Ascending aorta (tissue), 2 donors: ENCODE measurements around the gene DNAJC17. TPM values are rescaled to one million over a fixed set of nuclear protein-coding genes. Genes with fewer than 3 reads are reported as not detected.
A peak's percentile ranks its signal among the peaks of the same experiment; 100 is the strongest.

Experiments used
- DNase-seq, 2 donors: peaks; one replicate each; pipeline ENCODE4 v3.0.0-alpha.2; 2019; ENCODE audit warnings: low spot score in 2 of 2
- H3K27ac ChIP-seq, 2 donors: fragments of 200-600 bp; sonication (generic); one replicate each; pipeline ENCODE4 v1.5.1; 2016 to 2017; ENCODE audit warnings: mild to moderate bottlenecking in 1 of 2
- H3K27me3 ChIP-seq: fragments of 200-600 bp; sonication (generic); one replicate; pipeline ENCODE4 v1.5.1; 2017
- H3K36me3 ChIP-seq, 2 donors: fragments of 200-600 bp; sonication (generic); one replicate each; pipeline ENCODE4 v1.5.1; 2016
- H3K4me1 ChIP-seq, 2 donors: fragments of 200-600 bp; sonication (generic); one replicate each; pipeline ENCODE4 v1.5.1; 2016 to 2017; ENCODE audit warnings: mild to moderate bottlenecking in 1 of 2
- H3K4me3 ChIP-seq, 2 donors: fragments of 200-600 bp; sonication (generic); one replicate each; pipeline ENCODE4 v1.5.1; 2016 to 2017; ENCODE audit warnings: mild to moderate bottlenecking in 1 of 2
- H3K9me3 ChIP-seq, 2 donors: fragments of 200-600 bp; sonication (generic); one replicate each; pipeline ENCODE4 v1.5.1; 2016
- CTCF ChIP-seq, 3 experiments: fragments of 200-600 bp in 2 of 3; fragments of 450-650 bp in 1 of 3; sonication (generic) in 2 of 3; IDR thresholded peaks; one replicate each; pipeline ENCODE4 v1.5.1; 2016 to 2019; ENCODE audit warnings: antibody characterized with exemption in 3 of 3, mild to moderate bottlenecking in 1 of 3, moderate library complexity in 1 of 3
- intact Hi-C: fragments of 100-400 bp; cut with DNase I; formaldehyde crosslinking; loops from one replicate; pipeline ENCODE4 v1.15.1; 2023
- total RNA-seq: library from RNA; depleted of rRNA; stranded (reverse); fragments of >200 nt; gene quantifications from one replicate; pipeline ENCODE4 v1.1.0, GENCODE V29; 2016

Gene DNAJC17
- total RNA-seq, 1 donor from 2014 or later: 26.2 TPM

- Histone ChIP-seq H3K4me1 (peaks cover 0 to 2% of the 10 kb centered on the region in 2 donors), H3K36me3 (peaks cover 9% of the 10 kb centered on the region in 2 donors), H3K27ac (no peak overlapping the region), H3K9me3 (no peaks in the 10 kb centered on the region), H3K4me3 (no peak overlapping the region), H3K27me3 (no peaks in the 10 kb centered on the region)
- DNase-seq: no peak
- intact Hi-C loops: no loop called here
- no peak for TF ChIP-seq CTCF (IDR thresholded peaks at IDR 0.05)
Measured at GRCh38 chr15:40787991-40788390, 19.3 kb downstream of the DNAJC17 start.

DNA sequence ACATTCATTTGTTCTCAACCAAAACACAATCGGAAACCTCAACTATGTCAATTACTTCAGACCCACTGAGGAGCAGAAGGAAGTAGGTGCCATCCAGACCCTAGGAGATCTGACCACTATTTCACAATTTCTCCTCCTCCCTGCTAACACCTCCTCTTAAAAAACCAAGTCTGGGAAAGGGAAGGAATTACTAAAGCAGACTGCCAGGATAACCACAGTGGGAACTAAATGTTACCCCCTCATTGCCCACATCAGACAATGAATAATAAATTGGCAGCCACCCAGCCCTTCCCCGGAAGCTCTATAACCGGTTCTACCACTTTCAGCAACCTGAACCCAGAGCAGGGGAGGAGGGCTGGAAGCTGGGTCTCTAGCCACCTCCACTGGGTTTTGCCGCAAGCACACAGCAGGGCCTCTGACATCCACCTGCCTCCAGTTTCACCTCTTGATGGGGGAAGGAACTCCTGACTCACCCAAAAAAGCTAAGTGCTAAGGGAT, 19.9 kb downstream of the DNAJC17 start:
- no peak for TF ChIP-seq CTCF (IDR thresholded peaks at IDR 0.05)
- no peak overlapping the region for H3K27ac ChIP-seq
- H3K36me3 ChIP-seq: peaks cover 9% of the 10 kb centered on the region in 2 donors
- H3K27me3 ChIP-seq: no peaks in the 10 kb centered on the region
- intact Hi-C loops: no loop called here
- peaks cover 0 to 2% of the 10 kb centered on the region in 2 donors for H3K4me1 ChIP-seq
- H3K4me3 ChIP-seq: no peak overlapping the region
- H3K9me3 ChIP-seq: no peaks in the 10 kb centered on the region
- DNase-seq: no peak

GRCh38 chr15:40785814-40786213, 21.5 kb downstream of the DNAJC17 start:
- H3K27ac ChIP-seq: no peak overlapping the region
- no peak for TF ChIP-seq CTCF (IDR thresholded peaks at IDR 0.05)
- H3K4me3 ChIP-seq: no peak overlapping the region
- H3K9me3 ChIP-seq: no peaks in the 10 kb centered on the region
- no peaks in the 10 kb centered on the region for H3K27me3 ChIP-seq
- intact Hi-C loops: no loop called here
- no peak for DNase-seq
- H3K4me1 ChIP-seq: peaks cover 0 to 2% of the 10 kb centered on the region in 2 donors
- H3K36me3 ChIP-seq: no peaks in the 10 kb centered on the region

- Histone ChIP-seq H3K4me1 (peaks cover 0 to 2% of the 10 kb centered on the region in 2 donors), H3K27me3 (no peaks in the 10 kb centered on the region), H3K9me3 (no peaks in the 10 kb centered on the region), H3K27ac (no peak overlapping the region), H3K36me3 (no peaks in the 10 kb centered on the region), H3K4me3 (no peak overlapping the region)
- TF ChIP-seq CTCF (IDR thresholded peaks at IDR 0.05): no peak
- intact Hi-C loops: no loop called here
- no peak for DNase-seq
Measured at GRCh38 chr15:40785164-40785563, 22.1 kb downstream of the DNAJC17 start.

GRCh38 chr15:40782609-40783227, 24.6 kb downstream of the DNAJC17 start:
- no peak overlapping the region for H3K4me3 ChIP-seq
- H3K9me3 ChIP-seq: no peaks in the 10 kb centered on the region
- no peaks in the 10 kb centered on the region for H3K27me3 ChIP-seq
- H3K36me3 ChIP-seq: peaks cover 17 to 20% of the 10 kb centered on the region in 2 donors
- H3K4me1 ChIP-seq: peaks cover 0 to 1% of the 10 kb centered on the region in 2 donors
- DNase-seq: no peak
- TF ChIP-seq CTCF (IDR thresholded peaks at IDR 0.05): peak in 2 of 3 experiments; percentile 8 to 29
- intact Hi-C loops: no loop called here
- no peak overlapping the region for H3K27ac ChIP-seq
